T-helper 9 cell (primary cell): ENCODE results near the gene C11orf52.
"Not testable (repeated sequence)": the region's sequence is repeated elsewhere in the genome, so short reads cannot be mapped to it uniquely, and the experiment has no call there.

ENCODE experiments used
- DNase-seq: peaks from one replicate; pipeline ENCODE4 v3.0.0-alpha.2; 2020
- total RNA-seq, 2 donors: gene quantifications; one replicate each; lab custom pipeline; 2026; lab: John Stamatoyannopoulos, UW

C11orf52 gene
- 0 reads per million in 2 donors for total RNA-seq

DNA sequence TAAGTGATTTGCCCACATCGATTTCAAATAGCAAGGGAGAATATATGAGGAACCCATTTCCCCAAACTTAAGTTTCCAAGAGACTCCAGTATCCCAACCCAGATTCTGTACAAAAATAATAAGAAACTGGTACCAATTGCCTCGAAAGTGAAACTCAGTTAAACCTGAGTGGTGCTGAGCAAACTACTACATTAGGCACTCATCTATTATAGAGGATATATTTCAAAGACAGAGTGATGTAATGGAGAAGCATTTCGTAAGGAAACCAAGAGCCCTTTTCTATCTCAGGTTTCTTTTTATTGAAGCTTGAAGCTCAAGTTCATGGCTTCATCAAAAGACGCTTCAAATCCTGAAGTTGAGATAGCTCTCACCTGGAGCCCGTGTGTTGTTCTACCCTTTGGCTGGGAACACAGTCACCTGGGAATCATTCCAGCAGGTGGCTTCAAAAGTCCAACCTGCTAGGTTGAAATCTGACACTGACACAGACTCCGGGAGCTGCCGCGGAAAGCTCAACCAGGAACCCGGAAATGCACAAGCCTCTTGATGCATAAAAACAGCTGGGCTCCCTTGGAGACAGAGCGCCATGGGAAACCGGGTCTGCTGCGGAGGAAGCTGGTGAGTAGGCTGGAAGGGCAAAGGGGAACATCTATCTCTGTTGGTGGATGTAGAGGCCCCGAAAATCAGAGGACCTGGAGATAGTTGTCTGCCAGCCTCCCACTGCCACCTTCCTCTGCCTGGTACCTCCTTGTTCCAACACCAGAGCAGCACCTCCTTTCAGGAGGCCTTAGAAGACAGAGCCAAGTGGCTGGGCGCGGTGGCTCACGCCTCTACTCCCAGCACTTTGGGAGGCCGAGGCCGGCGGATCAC lies at the start of gene C11orf52:
TSS of gene C11orf52 (plus strand) at position 524 of the 867 bp plus-strand sequence. CDS start at position 584, 60 bp downstream.
- no peak for DNase-seq

DNA sequence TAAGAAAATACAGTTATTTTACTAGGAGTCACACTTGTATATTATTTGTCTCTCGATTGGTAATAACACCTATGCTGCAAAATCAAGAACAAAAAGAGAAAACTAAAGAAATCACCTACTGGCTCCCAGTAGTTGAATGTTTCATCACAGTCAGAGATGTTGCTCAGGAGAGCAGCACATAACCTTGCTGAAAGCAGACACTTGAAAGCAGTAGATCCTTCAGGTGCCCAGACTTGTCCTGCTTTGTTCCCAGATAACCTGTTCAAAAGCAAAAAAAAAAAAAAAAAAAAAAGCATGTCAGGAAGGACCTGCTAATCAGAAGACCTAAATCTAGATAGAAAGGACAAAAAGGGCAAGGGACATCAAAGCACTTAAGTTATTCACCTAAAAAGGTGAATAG lies 48.6 kb upstream of the C11orf52 start:
- DNase-seq, result no peak

DNA sequence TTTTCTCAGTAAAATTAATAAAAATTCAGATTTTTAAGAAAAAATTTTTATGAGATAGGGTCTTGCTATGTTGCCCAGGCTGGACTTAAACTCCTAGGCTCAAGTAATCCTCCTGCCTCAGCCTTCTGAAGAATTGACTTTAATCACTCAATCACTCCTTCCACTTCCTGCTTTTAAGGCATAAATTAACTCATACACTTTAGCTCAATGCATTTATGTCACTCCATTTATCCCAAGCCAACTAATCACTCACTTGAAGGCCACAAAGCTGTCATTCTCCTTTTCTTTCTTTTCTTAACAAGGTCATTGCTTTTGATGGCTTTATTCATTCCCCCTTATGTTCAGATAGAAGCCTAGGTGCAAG lies 48.2 kb upstream of the C11orf52 start:
- no peak for DNase-seq

GRCh38 chr11:111870886-111871692 lies 47.6 kb upstream of the C11orf52 start, which contains the start of gene ALG9:
ALG9 (minus strand) TSS chr11:111871581; CDS start chr11:111871482, 99 bp downstream.
- DNase-seq, result peak; percentile 92

DNA sequence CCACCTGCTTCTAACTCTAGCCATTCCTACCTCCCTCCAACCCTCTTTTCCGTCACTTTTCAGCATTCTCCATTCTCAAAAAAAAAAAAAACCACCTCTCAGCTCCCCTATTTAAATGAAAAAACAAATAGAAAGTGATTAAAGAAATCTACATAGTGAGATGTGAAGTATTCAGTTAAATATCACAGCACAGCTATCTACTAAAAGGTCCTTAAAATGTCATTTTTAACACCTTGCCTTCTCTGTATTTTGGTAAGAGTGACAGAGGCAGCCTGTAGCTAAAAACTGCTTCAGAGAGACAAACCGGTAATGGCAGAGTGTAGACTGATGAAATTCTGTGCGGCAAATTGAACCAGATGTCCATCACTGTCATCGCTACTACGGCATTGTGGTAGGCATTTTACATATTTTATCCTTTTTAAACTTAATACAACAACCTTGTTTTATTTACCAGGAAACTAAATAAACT lies 47.0 kb upstream of the C11orf52 start:
- no peak for DNase-seq

DNA sequence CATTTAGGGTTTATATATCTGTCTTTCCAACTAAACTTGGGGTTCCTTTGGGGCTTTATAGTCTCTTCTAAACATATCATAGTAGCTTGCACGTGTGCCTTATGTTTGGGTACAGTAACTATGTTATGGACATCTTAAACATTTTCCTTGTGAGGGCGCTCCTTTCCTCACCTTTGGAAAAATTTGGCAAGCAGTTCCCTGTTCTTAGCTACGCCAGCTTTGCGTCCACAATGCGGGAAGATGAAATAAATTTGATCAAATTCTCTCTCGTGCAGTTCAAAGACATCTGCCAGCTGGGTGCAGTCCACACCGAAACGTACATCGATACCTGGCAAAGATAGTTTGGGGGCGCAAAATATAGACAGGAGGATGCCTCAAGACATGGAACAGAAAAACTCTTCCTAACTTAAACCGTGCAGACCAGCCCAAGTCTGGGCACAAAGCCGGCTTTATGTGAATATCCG lies 40.3 kb upstream of the C11orf52 start:
- no peak for DNase-seq

DNA sequence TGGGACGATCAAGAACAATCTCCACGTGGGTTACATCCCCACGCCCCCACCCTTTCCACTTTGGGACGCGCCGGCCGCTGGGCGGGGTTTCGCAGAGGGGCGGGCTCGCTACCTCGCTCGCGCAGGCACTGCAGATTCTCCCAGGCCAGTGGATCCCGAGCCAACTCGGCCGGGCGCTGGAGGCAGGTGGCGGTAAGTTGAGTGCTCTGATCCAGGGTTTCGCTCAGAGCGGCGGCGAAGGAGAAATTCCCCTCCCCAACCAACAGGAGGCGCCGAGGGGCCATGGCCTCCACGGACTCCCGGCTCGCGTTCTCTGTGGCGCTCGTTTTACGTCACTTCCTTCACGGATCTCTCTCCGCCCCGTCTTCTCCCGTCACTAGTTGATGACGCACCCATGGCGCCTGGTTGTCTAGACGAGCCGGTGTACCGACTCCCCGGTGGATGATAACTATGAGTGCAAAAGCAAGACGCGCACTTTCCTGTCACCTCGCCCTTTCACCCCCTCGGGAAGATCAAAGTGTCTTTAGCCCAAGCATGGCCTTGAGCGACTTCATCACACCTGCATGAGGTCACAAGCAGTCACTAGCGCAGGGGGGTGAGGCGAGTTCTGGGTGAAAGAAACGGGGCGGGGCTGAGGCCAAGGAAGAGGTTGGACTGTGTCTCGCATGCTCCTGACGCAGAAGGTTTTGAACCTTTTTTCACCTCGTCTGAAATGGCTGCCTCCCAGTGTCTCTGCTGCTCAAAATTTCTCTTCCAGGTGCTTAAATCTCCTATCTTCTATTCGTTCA lies 39.7 kb upstream of the C11orf52 start, which contains the start of the genes CFAP68 and FDXACB1:
TSS of gene CFAP68 (plus strand) at position 693 of the 788 bp plus-strand sequence. CDS start at position 713, 20 bp downstream.
TSS of gene FDXACB1 (minus strand) at position 317 of the 788 bp plus-strand sequence. CDS start at position 284, 33 bp downstream.
- DNase-seq, result peak; percentile 93

GRCh38 chr11:111879637-111879960 lies 39.1 kb upstream of the C11orf52 start:
- no peak for DNase-seq

GRCh38 chr11:111882202-111882601 lies 36.5 kb upstream of the C11orf52 start:
- DNase-seq, result no peak

- not testable (repeated sequence) for DNase-seq
Observed at GRCh38 chr11:111885053-111885452, 33.7 kb upstream of the C11orf52 start.

- DNase-seq, result no peak
Observed at GRCh38 chr11:111886032-111886431, 32.7 kb upstream of the C11orf52 start.

- no peak for DNase-seq
Observed at GRCh38 chr11:111886844-111887243, 31.9 kb upstream of the C11orf52 start.

GRCh38 chr11:111905411-111905810 lies 13.3 kb upstream of the C11orf52 start:
- DNase-seq, result no peak

DNA sequence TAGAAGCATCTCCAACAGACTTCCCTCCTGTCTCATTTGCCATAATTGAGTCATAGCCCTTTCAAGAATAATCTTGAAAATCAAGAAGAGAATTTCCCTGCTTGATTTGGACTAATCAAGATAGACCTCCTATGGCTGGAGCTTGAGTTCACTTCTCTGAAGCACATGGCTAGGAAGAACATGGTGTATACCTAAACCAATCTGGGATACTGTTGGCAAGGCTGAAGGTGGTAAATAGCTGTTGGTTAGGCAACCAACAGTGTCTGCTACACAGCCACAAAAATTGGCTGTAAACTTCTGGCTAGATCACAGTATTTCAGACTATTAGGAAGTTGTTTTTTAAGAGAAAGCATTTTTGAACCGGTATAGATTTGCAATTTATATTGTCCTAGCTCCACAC lies 12.0 kb upstream of the C11orf52 start:
- no peak for DNase-seq

GRCh38 chr11:111908639-111909305 lies 9.9 kb upstream of the C11orf52 start:
- DNase-seq, result no peak

GRCh38 chr11:111909378-111909777 lies 9.3 kb upstream of the C11orf52 start:
- DNase-seq, result no peak

DNA sequence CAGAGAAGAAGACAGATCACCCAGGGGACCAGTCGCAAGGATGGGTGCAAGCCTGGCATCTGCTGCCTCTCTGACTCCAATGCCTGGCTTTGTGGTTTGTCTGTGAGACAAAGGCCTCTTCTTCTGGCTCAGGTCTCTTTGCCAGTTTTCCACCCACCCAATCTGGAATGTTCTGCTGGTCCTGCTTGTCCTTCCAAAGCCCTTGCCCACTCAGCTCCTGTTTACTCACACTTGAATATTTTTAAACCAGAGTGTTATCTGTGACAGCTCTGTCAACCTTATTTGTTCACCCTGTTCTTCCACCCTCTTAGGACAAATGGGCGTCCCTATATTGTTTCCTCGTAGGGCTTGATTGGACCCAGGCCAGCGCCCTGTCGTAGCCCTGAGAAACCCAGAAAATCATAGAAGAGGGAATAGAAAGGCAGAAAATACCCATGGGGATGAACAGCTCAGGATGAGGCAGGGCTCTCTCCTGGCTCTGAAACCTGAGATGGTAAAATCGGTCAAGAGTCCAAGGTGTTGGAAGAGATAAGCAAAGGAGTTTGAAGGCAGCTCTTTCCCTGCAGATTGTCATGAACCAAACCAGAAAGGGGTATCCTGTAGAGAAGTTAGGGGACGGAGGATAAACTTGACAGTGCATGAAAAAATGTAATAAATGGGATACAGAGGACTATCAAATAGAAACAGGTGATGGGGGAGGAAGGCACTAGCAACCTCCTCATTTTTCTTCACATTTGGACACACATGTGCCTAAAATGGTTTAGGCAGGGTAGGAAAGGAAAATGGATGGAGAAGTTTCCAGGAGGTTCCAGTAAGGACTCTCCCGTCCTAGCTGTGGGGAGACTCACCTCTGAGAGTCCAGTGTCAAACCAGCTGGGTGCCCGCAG lies 7.8 kb upstream of the C11orf52 start:
- DNase-seq, result no peak

DNA sequence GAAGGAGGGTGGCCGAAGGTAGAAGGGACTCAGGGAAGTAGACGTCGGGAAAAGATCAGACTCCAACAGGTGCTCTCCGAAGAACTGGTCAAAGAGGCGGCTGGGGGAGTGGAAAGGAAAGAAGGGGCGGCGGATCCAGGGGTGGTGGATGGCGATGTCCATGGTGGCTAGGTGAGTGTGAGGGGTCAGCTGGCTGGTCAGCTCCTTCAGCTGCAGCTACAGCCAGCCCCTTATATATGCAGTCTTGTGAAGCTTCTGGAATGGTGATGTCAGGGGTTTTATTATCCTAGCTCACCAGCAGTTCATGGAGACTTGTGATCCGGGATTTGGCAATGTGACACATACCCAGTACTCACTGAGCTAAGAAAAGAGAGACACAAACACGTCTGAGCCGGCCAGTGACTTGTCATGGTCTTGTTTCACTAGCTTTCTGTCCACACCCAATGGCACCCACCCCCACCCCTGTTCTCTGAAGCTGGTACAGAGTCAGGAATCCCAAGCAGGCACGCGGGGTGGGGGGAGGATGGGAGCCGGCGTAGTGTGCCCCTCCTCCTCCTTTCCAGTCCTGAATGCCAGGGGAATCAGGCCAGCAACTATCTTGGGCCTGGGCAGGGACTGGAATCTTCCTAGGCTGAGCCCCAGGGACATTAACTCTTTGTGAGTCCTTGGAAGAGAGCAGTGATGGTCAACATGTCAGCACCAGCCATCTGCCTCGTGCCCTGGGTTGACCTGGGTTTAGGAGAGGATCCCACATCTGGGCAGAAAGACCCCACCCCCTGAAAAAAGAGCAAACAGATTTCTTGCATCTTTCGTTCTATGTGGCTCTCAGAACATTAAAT lies 6.9 kb upstream of the C11orf52 start, which contains the start of gene CRYAB:
TSS of gene CRYAB (minus strand) at position 208 of the 839 bp plus-strand sequence. CDS start at position 162, 46 bp downstream.
- DNase-seq, result no peak

- no peak for DNase-seq
Observed at GRCh38 chr11:111912535-111912934, 6.2 kb upstream of the C11orf52 start, which contains the start of gene HSPB2. HSPB2 (plus strand) TSS chr11:111912734; CDS start chr11:111912830, 96 bp downstream.
